ENCODE results near the gene MLF1. TPM values are rescaled to one million over a fixed set of nuclear protein-coding genes. Genes with fewer than 3 reads are reported as not detected.
A peak's percentile ranks its signal among the peaks of the same experiment; 100 is the strongest.

Gene MLF1
- total RNA-seq, 1 experiment from 2014 or later: 43.7 TPM

GRCh38 chr3:158531334-158531733, 39.7 kb upstream of the MLF1 start:
- Histone ChIP-seq H3K27me3 (ENCODE audit: insufficient read depth, low read length) (no peaks in the 10 kb centered on the region), H3K27ac (ENCODE audit: low read depth, low read length) (no peak overlapping the region), H3K4me1 (ENCODE audit: control insufficient read depth in 1 of 2, insufficient read depth in 2 of 2, low read length in 2 of 2) (no peaks in the 10 kb centered on the region), H2AFZ (ENCODE audit: low read depth, low read length, poor library complexity, severe bottlenecking) (no peak overlapping the region), H3K9me3 (ENCODE audit: control insufficient read depth in 1 of 2, insufficient read depth in 1 of 2, low read depth in 1 of 2, low read length in 2 of 2) (no peaks in the 10 kb centered on the region), H3K9ac (ENCODE audit: low read length) (no peak overlapping the region), H3K4me2 (ENCODE audit: low read length) (no peak overlapping the region), H4K20me1 (ENCODE audit: insufficient read depth) (no peaks in the 10 kb centered on the region), H3K4me3 (replicated peaks in 1 of 2; ENCODE audit: low read depth in 1 of 2, low read length in 2 of 2) (no peak overlapping the region), H3K9me2 (ENCODE audit: insufficient read depth) (no peaks in the 10 kb centered on the region), H3K79me2 (ENCODE audit: insufficient read depth, low read length) (no peaks in the 10 kb centered on the region), H3K36me3 (ENCODE audit: control insufficient read depth in 1 of 2, insufficient read depth in 2 of 2, low read length in 2 of 2) (no peaks in the 10 kb centered on the region)
- ChIA-PET POLR2A (interaction anchor here (0.9 kb wide), 1 partner anchor 421 kb away, joined by 4 read pairs; the partner anchor contains the start of gene RSRC1), RAD21 (ENCODE audit: low non-redundant PET in 1 of 2, low total read pairs in 2 of 2, uncharacterized antibody in 2 of 2, unreplicated experiment in 2 of 2) (interaction anchor here (0.9 to 1.1 kb wide), 3 partner anchors 747 to 999 kb away, joined by 3 to 5 read pairs (median 3); no protein-coding TSS in a partner anchor), CTCF (interaction anchor here (0.7 to 1.9 kb wide), 14 partner anchors 9 to 1004 kb away, joined by 3 to 24 read pairs (median 4); no protein-coding TSS in a partner anchor)
- TF ChIP-seq ZBTB33 (IDR thresholded peaks at IDR 0.05; ENCODE audit: extremely low read depth, insufficient replicate concordance, low read length): no peak
- ATAC-seq (no peak), DNase-seq (ENCODE audit: low read depth, low spot score) (no peak)
- BruUV-seq (replicated peaks): no TSS peak
- intact Hi-C loops (cut with micrococcal nuclease): loop anchor here (10.0 kb wide), 1 partner anchor 777 kb away; no protein-coding TSS in a partner anchor

- ATAC-seq: peak; percentile 62; the same call in 1 of the 2 replicates
- POLR2A ChIA-PET: interaction anchor here (0.9 kb wide), 1 partner anchor 422 kb away, joined by 4 read pairs; the partner anchor contains the start of gene RSRC1
- Histone ChIP-seq H3K4me3 (replicated peaks in 1 of 2; ENCODE audit: low read depth in 1 of 2, low read length in 2 of 2) (no peak overlapping the region), H3K27ac (ENCODE audit: low read depth, low read length) (no peak overlapping the region), H3K36me3 (ENCODE audit: control insufficient read depth in 1 of 2, insufficient read depth in 2 of 2, low read length in 2 of 2) (no peaks in the 10 kb centered on the region), H3K27me3 (ENCODE audit: insufficient read depth, low read length) (no peaks in the 10 kb centered on the region), H3K4me1 (ENCODE audit: control insufficient read depth in 1 of 2, insufficient read depth in 2 of 2, low read length in 2 of 2) (no peaks in the 10 kb centered on the region), H3K9me2 (ENCODE audit: insufficient read depth) (no peaks in the 10 kb centered on the region), H3K4me2 (ENCODE audit: low read length) (no peak overlapping the region), H3K79me2 (ENCODE audit: insufficient read depth, low read length) (no peaks in the 10 kb centered on the region), H4K20me1 (ENCODE audit: insufficient read depth) (no peaks in the 10 kb centered on the region), H3K9me3 (ENCODE audit: control insufficient read depth in 1 of 2, insufficient read depth in 1 of 2, low read depth in 1 of 2, low read length in 2 of 2) (no peaks in the 10 kb centered on the region), H3K9ac (ENCODE audit: low read length) (no peak overlapping the region), H2AFZ (ENCODE audit: low read depth, low read length, poor library complexity, severe bottlenecking) (no peak overlapping the region)
- no peak for TF ChIP-seq POLR2A (IDR thresholded peaks at IDR 0.05; ENCODE audit: borderline replicate concordance, extremely low read depth, insufficient read depth, insufficient read length)
- TF ChIP-seq CTCF (IDR thresholded peaks at IDR 0.05 in 2 of 3, conservative IDR thresholded peaks at IDR 0.05 in 1 of 3; ENCODE audit: borderline replicate concordance in 1 of 3, insufficient read depth in 1 of 3, low read depth in 2 of 3, low read length in 2 of 3): peak; percentile 54 to 67 (median 63); a peak in 5 of 6 replicates
- TF ChIP-seq RAD21 (IDR thresholded peaks at IDR 0.05; ENCODE audit: low read depth): peak; percentile 80
- BruUV-seq (replicated peaks): no TSS peak
- CTCF ChIA-PET: interaction anchor here (0.7 to 1.9 kb wide), 13 partner anchors 8 to 1005 kb away, joined by 3 to 24 read pairs (median 4); no protein-coding TSS in a partner anchor
- intact Hi-C loops (cut with micrococcal nuclease): loop anchor here (1.0 to 10.0 kb wide), 5 partner anchors 667 to 999 kb away; no protein-coding TSS in a partner anchor
- RAD21 ChIA-PET (ENCODE audit: low non-redundant PET in 1 of 2, low total read pairs in 2 of 2, uncharacterized antibody in 2 of 2, unreplicated experiment in 2 of 2): interaction anchor here (0.9 to 1.1 kb wide), 3 partner anchors 747 to 1000 kb away, joined by 3 to 5 read pairs (median 3); no protein-coding TSS in a partner anchor
- DNase-seq (ENCODE audit: low read depth, low spot score): peak; percentile 41
Measured at GRCh38 chr3:158532099-158532734, 38.8 kb upstream of the MLF1 start.

Measured in HCT116 (cell line).